ENCODE measurements around the gene KLHL24. TPM values are rescaled to one million over a fixed set of nuclear protein-coding genes. Genes with fewer than 3 reads are reported as not detected.

Gene KLHL24
- total and polyA plus RNA-seq, 2 of the 13 experiments (the other 11 are each of a cell fraction or from before 2014, with no cell fraction given), result 6.9 to 15.7 TPM

DNA sequence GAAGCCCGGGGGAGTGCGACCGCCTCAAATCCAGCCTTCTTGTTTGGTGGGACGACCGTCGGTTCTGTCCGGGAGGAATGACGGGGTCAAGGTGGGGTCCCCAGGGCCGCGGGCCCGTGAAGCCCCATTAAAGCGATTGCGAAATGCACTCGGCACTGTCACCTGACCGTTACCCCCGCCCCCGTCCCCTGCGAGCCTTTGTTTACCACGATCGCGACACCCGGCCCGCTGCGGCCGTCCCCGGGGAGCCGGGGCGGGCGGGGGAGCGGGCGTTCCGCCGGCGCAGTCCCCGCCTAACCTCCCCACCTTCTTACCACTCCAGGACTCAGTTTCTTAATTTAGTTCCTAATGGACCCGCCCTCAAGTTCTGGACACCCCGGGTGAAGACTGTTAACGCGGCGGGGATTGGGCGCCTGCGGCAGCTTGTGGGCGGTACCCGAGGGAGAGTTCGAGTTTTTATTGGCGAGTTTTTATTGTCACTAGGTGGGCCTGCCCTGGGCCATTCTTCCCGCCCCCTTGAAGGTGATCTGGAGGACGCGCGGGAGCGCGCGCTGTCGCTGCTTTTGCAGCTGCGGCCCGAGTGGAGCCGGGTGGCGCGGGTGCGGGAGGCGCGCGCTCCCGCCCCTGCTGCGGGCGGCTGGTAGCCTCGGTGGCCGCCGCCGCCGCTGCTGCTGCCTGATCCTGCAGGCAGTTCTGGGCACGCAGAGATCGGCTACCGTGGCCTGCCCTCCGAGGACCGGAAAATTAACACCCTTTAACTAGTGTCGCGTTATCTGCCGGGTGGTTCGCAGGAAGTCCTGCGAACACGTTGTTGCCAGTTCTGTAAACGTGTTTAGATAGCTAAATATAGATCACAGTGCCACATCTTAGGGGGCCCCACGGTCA, 1.0 kb downstream of the KLHL24 start (continued):
- TF ChIP-seq SOX6 (IDR thresholded peaks at IDR 0.05) (no peak), SOX6 (CRISPR knock-in tag; IDR thresholded peaks at IDR 0.05) (peak; percentile 26; the same call in 1 of the 2 replicates), ZNF879 (CRISPR knock-in tag; IDR thresholded peaks at IDR 0.05) (0 out of 2 replicates have a peak, but pooled peaks have one; percentile 24), ZNF652 (CRISPR knock-in tag; IDR thresholded peaks at IDR 0.05; ENCODE audit: borderline replicate concordance, low read depth) (no peak), ARNT (IDR thresholded peaks at IDR 0.05) (no peak), ZNF607 (CRISPR knock-in tag; IDR thresholded peaks at IDR 0.05; ENCODE audit: borderline replicate concordance) (peak; percentile 71; the same call in 1 of the 2 replicates), ZNF709 (CRISPR knock-in tag; IDR thresholded peaks at IDR 0.05) (no peak), ZIK1 (CRISPR knock-in tag; IDR thresholded peaks at IDR 0.05; ENCODE audit: borderline replicate concordance, low read depth) (0 out of 2 replicates have a peak, but pooled peaks have one; percentile 19), ZNF629 (CRISPR knock-in tag; conservative IDR thresholded peaks at IDR 0.05) (no peak), RFX1 (IDR thresholded peaks at IDR 0.05) (no peak), MEF2D (CRISPR knock-in tag; IDR thresholded peaks at IDR 0.05) (peak; percentile 86), MYC (CRISPR knock-in tag; IDR thresholded peaks at IDR 0.05; ENCODE audit: borderline replicate concordance) (0 out of 2 replicates have a peak, but pooled peaks have one; percentile 15), ZNF776 (CRISPR knock-in tag; IDR thresholded peaks at IDR 0.05) (no peak; the same call in 1 of the 2 replicates), YEATS4 (CRISPR knock-in tag; IDR thresholded peaks at IDR 0.05; ENCODE audit: borderline replicate concordance) (peak; percentile 82), FOXK2 (IDR thresholded peaks at IDR 0.05) (no peak), CHCHD3 (CRISPR knock-in tag; IDR thresholded peaks at IDR 0.05) (no peak), ZNF225 (CRISPR knock-in tag; IDR thresholded peaks at IDR 0.05) (no peak), ZNF614 (CRISPR knock-in tag; IDR thresholded peaks at IDR 0.05; ENCODE audit: borderline replicate concordance) (no peak), SMARCC2 (IDR thresholded peaks at IDR 0.05) (no peak), ZNF256 (CRISPR knock-in tag; conservative IDR thresholded peaks at IDR 0.05) (no peak), DR1 (CRISPR knock-in tag; IDR thresholded peaks at IDR 0.05) (0 out of 2 replicates have a peak, but pooled peaks have one; percentile 51), XBP1 (CRISPR knock-in tag; IDR thresholded peaks at IDR 0.05) (no peak), ZNF329 (CRISPR knock-in tag; IDR thresholded peaks at IDR 0.05; ENCODE audit: low read depth) (no peak), KAT7 (CRISPR knock-in tag; IDR thresholded peaks at IDR 0.05; ENCODE audit: borderline replicate concordance) (no peak)
- TF ChIP-seq, protein P1, sequence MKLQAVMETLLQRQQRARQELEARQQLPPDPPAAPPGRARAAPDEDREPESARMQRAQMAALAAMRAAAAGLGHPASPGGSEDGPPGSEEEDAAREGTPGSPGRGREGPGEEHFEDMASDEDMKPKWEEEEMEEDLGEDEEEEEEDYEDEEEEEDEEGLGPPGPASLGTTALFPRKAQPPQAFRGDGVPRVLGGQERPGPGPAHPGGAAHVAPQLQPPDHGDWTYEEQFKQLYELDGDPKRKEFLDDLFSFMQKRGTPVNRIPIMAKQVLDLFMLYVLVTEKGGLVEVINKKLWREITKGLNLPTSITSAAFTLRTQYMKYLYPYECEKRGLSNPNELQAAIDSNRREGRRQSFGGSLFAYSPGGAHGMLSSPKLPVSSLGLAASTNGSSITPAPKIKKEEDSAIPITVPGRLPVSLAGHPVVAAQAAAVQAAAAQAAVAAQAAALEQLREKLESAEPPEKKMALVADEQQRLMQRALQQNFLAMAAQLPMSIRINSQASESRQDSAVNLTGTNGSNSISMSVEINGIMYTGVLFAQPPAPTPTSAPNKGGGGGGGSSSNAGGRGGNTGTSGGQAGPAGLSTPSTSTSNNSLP (IDR thresholded peaks at IDR 0.05; ENCODE audit: low read depth, low read length), result peak; percentile 16; the same call in 1 of the 2 replicates
- TF ChIP-seq, protein P2, sequence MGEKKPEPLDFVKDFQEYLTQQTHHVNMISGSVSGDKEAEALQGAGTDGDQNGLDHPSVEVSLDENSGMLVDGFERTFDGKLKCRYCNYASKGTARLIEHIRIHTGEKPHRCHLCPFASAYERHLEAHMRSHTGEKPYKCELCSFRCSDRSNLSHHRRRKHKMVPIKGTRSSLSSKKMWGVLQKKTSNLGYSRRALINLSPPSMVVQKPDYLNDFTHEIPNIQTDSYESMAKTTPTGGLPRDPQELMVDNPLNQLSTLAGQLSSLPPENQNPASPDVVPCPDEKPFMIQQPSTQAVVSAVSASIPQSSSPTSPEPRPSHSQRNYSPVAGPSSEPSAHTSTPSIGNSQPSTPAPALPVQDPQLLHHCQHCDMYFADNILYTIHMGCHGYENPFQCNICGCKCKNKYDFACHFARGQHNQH (CRISPR knock-in tag; IDR thresholded peaks at IDR 0.05), result peak; percentile 14; the same call in 1 of the 2 replicates
- TF ChIP-seq, protein P3, sequence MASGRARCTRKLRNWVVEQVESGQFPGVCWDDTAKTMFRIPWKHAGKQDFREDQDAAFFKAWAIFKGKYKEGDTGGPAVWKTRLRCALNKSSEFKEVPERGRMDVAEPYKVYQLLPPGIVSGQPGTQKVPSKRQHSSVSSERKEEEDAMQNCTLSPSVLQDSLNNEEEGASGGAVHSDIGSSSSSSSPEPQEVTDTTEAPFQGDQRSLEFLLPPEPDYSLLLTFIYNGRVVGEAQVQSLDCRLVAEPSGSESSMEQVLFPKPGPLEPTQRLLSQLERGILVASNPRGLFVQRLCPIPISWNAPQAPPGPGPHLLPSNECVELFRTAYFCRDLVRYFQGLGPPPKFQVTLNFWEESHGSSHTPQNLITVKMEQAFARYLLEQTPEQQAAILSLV (CRISPR knock-in tag; IDR thresholded peaks at IDR 0.05; ENCODE audit: borderline replicate concordance), result no peak
- TF ChIP-seq, protein P4, sequence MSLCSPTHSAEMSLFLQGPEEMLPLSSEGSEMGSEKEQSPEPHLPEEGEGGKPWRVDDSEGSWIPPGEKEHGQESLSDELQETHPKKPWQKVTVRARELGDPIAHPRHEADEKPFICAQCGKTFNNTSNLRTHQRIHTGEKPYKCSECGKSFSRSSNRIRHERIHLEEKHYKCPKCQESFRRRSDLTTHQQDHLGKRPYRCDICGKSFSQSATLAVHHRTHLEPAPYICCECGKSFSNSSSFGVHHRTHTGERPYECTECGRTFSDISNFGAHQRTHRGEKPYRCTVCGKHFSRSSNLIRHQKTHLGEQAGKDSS (CRISPR knock-in tag; IDR thresholded peaks at IDR 0.05; ENCODE audit: borderline replicate concordance, low read depth), result peak; percentile 45; the same call in 1 of the 2 replicates

All from HepG2 (cell line).